Measurements from ENCODE around the gene CLTCL1.
A peak's percentile ranks its signal among the peaks of the same experiment; 100 is the strongest.

GRCh38 chr22:19169002-19169946 lies 122.2 kb downstream of the CLTCL1 start:
- TF ChIP-seq CTCF (conservative IDR thresholded peaks at IDR 0.05; ENCODE audit: low read depth in 2 of 2) (no peak), ETS1 (IDR thresholded peaks at IDR 0.05) (no peak), POLR2AphosphoS5 (IDR thresholded peaks at IDR 0.05; ENCODE audit: low read depth) (no peak), ZNF331 (CRISPR knock-in tag; IDR thresholded peaks at IDR 0.05; ENCODE audit: low read depth) (no peak), EZH2phosphoT487 (IDR thresholded peaks at IDR 0.05; ENCODE audit: unreplicated experiment) (no peak), EZH2 (IDR thresholded peaks at IDR 0.05; ENCODE audit: low read depth, unreplicated experiment) (peak; percentile 79), REST (IDR thresholded peaks at IDR 0.05; ENCODE audit: unreplicated experiment) (no peak), STAT1 (IDR thresholded peaks at IDR 0.05; ENCODE audit: unreplicated experiment) (no peak), ZNF114 (CRISPR knock-in tag; IDR thresholded peaks at IDR 0.05) (no peak), CREB1 (CRISPR knock-in tag; IDR thresholded peaks at IDR 0.05; ENCODE audit: low read depth) (no peak), ZNF462 (CRISPR knock-in tag; IDR thresholded peaks at IDR 0.05) (no peak), NANOG (IDR thresholded peaks at IDR 0.05; ENCODE audit: borderline replicate concordance) (no peak), JUNB (IDR thresholded peaks at IDR 0.05; ENCODE audit: unreplicated experiment) (no peak)

All from GM23338 (cell line).